A673 (cell line): ENCODE measurements around the gene AGPAT3. TPM values are rescaled to one million over a fixed set of nuclear protein-coding genes. Genes with fewer than 3 reads are reported as not detected.

Experiments used
- BruUV-seq: library from RNA; stranded (reverse); fragments of 400-500 nt; replicated peaks from 2 replicates; lab custom pipeline; 2021; lab: Mats Ljungman, UMichigan
- CTCF ChIA-PET: fragments of 300-600 bp; sonication (Branson Sonifier 250); formaldehyde crosslinking; loops from one replicate; lab custom pipeline; 2022; ENCODE audit warnings: antibody characterized with exemption; lab: Charles Lee
- POLR2A ChIA-PET: fragments of 300-600 bp; sonication (Branson Sonifier 250); formaldehyde crosslinking; loops from one replicate; lab custom pipeline; 2022; ENCODE audit warnings: antibody characterized with exemption; ENCODE audit not compliant: low non-redundant PET; lab: Charles Lee
- DNase-seq: peaks from one replicate; pipeline ENCODE4 v3.0.0-alpha.2; 2015; ENCODE audit warnings: low spot score
- H3K27ac ChIP-seq: fragments of 200-600 bp; sonication (generic); 2 replicates; pipeline ENCODE4 v1.5.1; 2016; ENCODE audit warnings: mixed run types, low read depth, mild to moderate bottlenecking, mixed read lengths, antibody characterized with exemption, low read length; ENCODE audit not compliant: poor library complexity, severe bottlenecking
- H3K27me3 ChIP-seq: fragments of 200-600 bp; sonication (generic); replicated peaks from 2 replicates; pipeline ENCODE4 v1.6.1; 2017; ENCODE audit warnings: mixed run types, low read depth, mild to moderate bottlenecking, mixed read lengths, antibody characterized with exemption, low read length; ENCODE audit not compliant: insufficient read depth, poor library complexity
- H3K36me3 ChIP-seq: fragments of 200-600 bp; sonication (generic); 2 replicates; pipeline ENCODE4 v1.6.1; 2016; ENCODE audit warnings: mixed run types, mild to moderate bottlenecking, mixed read lengths, antibody characterized with exemption, low read length; ENCODE audit not compliant: insufficient read depth, poor library complexity, severe bottlenecking
- H3K4me1 ChIP-seq: fragments of 200-600 bp; sonication (generic); 2 replicates; pipeline ENCODE4 v1.6.1; 2017; ENCODE audit warnings: mixed run types, mild to moderate bottlenecking, mixed read lengths, antibody characterized with exemption, low read length; ENCODE audit not compliant: insufficient read depth, poor library complexity, severe bottlenecking
- H3K4me3 ChIP-seq: fragments of 200-600 bp; sonication (generic); 2 replicates; pipeline ENCODE4 v1.5.1; 2016; ENCODE audit warnings: low read depth, mixed run types, mild to moderate bottlenecking, mixed read lengths, low read length; ENCODE audit not compliant: poor library complexity, severe bottlenecking
- H3K9me3 ChIP-seq: fragments of 200-600 bp; sonication (generic); 2 replicates; pipeline ENCODE4 v1.6.1; 2016; ENCODE audit warnings: mixed run types, low read depth, mild to moderate bottlenecking, mixed read lengths, antibody characterized with exemption, low read length; ENCODE audit not compliant: poor library complexity, severe bottlenecking
- CTCF ChIP-seq: fragments of 300-800, 200-600 bp; sonication (generic); conservative IDR thresholded peaks from 2 replicates; pipeline ENCODE4 v1.5.1; 2017; ENCODE audit warnings: low read depth, mild to moderate bottlenecking, antibody characterized with exemption, low read length, moderate library complexity, mixed read lengths
- EZH2 ChIP-seq: fragments of 200-600 bp; sonication (generic); IDR thresholded peaks from 2 replicates; pipeline ENCODE4 v1.6.1; 2017; ENCODE audit warnings: borderline replicate concordance, low read depth, mild to moderate bottlenecking, mixed read lengths, antibody characterized with exemption, low read length; ENCODE audit not compliant: poor library complexity, severe bottlenecking
- intact Hi-C: fragments of 100-400 bp; cut with micrococcal nuclease; formaldehyde crosslinking; loops from one replicate; pipeline ENCODE4 v1.10.0; 2022; ENCODE audit not compliant: unreplicated experiment
- total RNA-seq: library from RNA; stranded (reverse); gene quantifications from 2 replicates; pipeline ENCODE4 v1.2.3, GENCODE V29; 2021

Gene AGPAT3
- total RNA-seq, 1 experiment from 2014 or later: 69.6 TPM

- ChIA-PET POLR2A (no interaction called here), CTCF (no interaction called here)
- Histone ChIP-seq H3K4me3 (no peak overlapping the region), H3K9me3 (peaks cover 3% of the 10 kb centered on the region), H3K27ac (no peak overlapping the region), H3K36me3 (no peaks in the 10 kb centered on the region), H3K4me1 (peaks cover 4% of the 10 kb centered on the region), H3K27me3 (no peaks in the 10 kb centered on the region)
- TF ChIP-seq CTCF: no peak
- TF ChIP-seq EZH2: no peak
- BruUV-seq: no TSS peak
- intact Hi-C loops: no loop called here
- DNase-seq: no peak
Observed at GRCh38 chr21:43911015-43911934, 46.3 kb downstream of the AGPAT3 start.

GRCh38 chr21:43911935-43912487 lies 47.0 kb downstream of the AGPAT3 start:
- Histone ChIP-seq H3K4me3 (no peak overlapping the region), H3K4me1 (peaks cover 4% of the 10 kb centered on the region), H3K36me3 (no peaks in the 10 kb centered on the region), H3K9me3 (peaks cover 3% of the 10 kb centered on the region), H3K27ac (no peak overlapping the region), H3K27me3 (no peaks in the 10 kb centered on the region)
- DNase-seq: no peak
- intact Hi-C loops: no loop called here
- POLR2A ChIA-PET: no interaction called here
- BruUV-seq: no TSS peak
- CTCF ChIA-PET: no interaction called here
- TF ChIP-seq CTCF (no peak), EZH2 (no peak)

- POLR2A ChIA-PET: no interaction called here
- intact Hi-C loops: no loop called here
- no peaks in the 10 kb centered on the region for H3K27me3 ChIP-seq
- H3K36me3 ChIP-seq: no peaks in the 10 kb centered on the region
- TF ChIP-seq CTCF (no peak), EZH2 (no peak)
- DNase-seq: no peak
- peaks cover 3% of the 10 kb centered on the region for H3K9me3 ChIP-seq
- BruUV-seq: no TSS peak
- H3K4me1 ChIP-seq: peaks cover 4% of the 10 kb centered on the region
- CTCF ChIA-PET: no interaction called here
- H3K4me3 ChIP-seq: no peak overlapping the region
- no peak overlapping the region for H3K27ac ChIP-seq
Observed at GRCh38 chr21:43912500-43912899, 47.5 kb downstream of the AGPAT3 start.
